Testis (tissue), 2 donors: ENCODE results near the gene GRIN3B.

ENCODE experiments used
- POLR2A ChIP-seq: fragments of 450-650 bp; IDR thresholded peaks from one replicate; pipeline ENCODE4 v1.6.1; 2017; ENCODE audit warnings: antibody characterized with exemption, mild to moderate bottlenecking, moderate library complexity
- TF ChIP-seq, protein P1 (sequence below), 3 experiments: fragments of 450-650 bp in 2 of 3; fragments of 200-600 bp in 1 of 3; sonication (generic) in 1 of 3; IDR thresholded peaks; one replicate each; pipeline ENCODE4 v1.5.1; 2016 to 2019; ENCODE audit warnings: antibody characterized with exemption in 3 of 3, mild to moderate bottlenecking in 2 of 3, moderate library complexity in 1 of 3

DNA sequence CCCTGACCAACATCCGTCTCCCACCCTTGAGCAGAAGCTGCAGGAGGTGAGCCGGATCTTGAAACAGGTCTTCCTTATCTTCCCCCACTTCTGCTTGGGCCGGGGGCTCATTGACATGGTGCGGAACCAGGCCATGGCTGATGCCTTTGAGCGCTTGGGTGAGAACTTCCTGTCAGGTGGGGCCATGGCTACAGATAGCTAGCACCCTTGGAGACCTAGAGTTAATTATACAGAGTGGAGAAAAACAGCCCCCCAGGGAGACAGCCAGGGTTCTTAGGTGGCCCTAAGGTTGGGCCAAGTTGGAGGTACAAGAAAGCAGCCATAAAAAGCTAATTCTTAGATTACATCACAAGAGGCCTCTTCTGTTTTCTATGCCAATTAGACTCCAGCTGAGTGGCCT is 57.9 kb downstream of the GRIN3B start:
- TF ChIP-seq, protein P1, sequence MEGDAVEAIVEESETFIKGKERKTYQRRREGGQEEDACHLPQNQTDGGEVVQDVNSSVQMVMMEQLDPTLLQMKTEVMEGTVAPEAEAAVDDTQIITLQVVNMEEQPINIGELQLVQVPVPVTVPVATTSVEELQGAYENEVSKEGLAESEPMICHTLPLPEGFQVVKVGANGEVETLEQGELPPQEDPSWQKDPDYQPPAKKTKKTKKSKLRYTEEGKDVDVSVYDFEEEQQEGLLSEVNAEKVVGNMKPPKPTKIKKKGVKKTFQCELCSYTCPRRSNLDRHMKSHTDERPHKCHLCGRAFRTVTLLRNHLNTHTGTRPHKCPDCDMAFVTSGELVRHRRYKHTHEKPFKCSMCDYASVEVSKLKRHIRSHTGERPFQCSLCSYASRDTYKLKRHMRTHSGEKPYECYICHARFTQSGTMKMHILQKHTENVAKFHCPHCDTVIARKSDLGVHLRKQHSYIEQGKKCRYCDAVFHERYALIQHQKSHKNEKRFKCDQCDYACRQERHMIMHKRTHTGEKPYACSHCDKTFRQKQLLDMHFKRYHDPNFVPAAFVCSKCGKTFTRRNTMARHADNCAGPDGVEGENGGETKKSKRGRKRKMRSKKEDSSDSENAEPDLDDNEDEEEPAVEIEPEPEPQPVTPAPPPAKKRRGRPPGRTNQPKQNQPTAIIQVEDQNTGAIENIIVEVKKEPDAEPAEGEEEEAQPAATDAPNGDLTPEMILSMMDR (IDR thresholded peaks at IDR 0.05) = no peak
- TF ChIP-seq POLR2A = no peak
